ENCODE data around the gene PCDHA8.

GRCh38 chr5:140828362-140828737 is 12.6 kb upstream of the PCDHA8 start:
- TF ChIP-seq PAX5 (IDR thresholded peaks at IDR 0.05; ENCODE audit: insufficient read depth, low read length, severe bottlenecking) = no peak
- TF ChIP-seq POLR2A (IDR thresholded peaks at IDR 0.05; ENCODE audit: low read depth, low read length) = no peak
- TF ChIP-seq TAF1 (IDR thresholded peaks at IDR 0.05; ENCODE audit: low read depth, low read length) = no peak
- no peak for TF ChIP-seq SPI1 (IDR thresholded peaks at IDR 0.05; ENCODE audit: low read depth, low read length)
- TF ChIP-seq POU2F2 (IDR thresholded peaks at IDR 0.05; ENCODE audit: low read depth, low read length) = no peak
